GM20431 (cell line): ENCODE results near the gene TMEM117.

Experiments used
- in situ Hi-C: fragments of 300-500 bp; cut with MseI, MboI; formaldehyde crosslinking; loops from one replicate; pipeline ENCODE4 v1.15.0; 2020; ENCODE audit warnings: low sequenced_read_pairs; ENCODE audit not compliant: unreplicated experiment

Gene TMEM117

DNA sequence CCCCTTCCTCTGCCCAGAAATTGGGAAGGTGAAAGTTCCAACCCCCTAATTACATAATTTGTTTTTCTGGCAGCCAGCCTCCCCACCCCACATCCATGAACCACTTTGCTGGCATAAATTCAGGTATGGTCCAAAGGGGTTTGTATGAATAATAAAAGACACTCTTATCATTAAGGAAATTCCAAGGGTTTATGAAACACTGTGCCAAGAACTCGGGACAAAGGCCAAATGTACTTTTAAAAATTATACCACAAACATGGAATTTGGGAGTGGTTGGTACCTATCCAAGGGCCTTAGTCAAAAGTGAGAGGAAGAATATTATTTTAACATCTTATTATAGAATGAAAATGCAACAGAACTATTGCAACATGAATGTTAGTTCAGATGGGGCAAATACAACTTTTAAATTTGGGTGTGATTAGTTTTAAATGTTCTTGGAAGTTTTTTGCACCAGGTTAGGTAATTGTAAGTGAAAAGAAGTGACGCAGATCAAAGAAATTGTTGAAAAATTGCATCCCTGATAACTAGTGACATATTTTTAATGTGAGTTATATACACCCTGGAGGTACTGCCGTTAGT lies 217.8 kb downstream of the TMEM117 start:
- in situ Hi-C loops: no loop called here

- in situ Hi-C loops: no loop called here
These were observed 218.4 kb downstream of the TMEM117 start for GRCh38 chr12:44054281-44054680.

GRCh38 chr12:44058366-44058765 lies 222.5 kb downstream of the TMEM117 start:
- in situ Hi-C loops: no loop called here

DNA sequence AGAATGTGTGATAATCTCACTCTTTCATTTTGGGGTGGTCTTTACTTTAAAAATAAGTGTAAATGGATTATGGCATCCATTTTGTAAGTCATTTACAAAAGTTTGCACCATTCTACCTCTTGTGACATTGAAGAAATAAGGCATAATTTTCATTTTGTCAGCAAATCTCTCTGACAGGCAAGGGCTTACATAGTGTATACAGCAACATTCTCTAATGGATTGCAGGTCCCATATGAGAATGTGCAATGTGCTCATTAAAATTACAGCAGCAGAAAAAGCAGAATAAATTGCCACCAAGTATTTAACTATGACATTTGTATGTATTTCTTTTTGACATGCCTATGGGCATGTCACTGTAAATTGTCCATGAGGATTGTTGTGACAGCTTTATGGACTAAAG lies 223.6 kb downstream of the TMEM117 start:
- in situ Hi-C loops: no loop called here

DNA sequence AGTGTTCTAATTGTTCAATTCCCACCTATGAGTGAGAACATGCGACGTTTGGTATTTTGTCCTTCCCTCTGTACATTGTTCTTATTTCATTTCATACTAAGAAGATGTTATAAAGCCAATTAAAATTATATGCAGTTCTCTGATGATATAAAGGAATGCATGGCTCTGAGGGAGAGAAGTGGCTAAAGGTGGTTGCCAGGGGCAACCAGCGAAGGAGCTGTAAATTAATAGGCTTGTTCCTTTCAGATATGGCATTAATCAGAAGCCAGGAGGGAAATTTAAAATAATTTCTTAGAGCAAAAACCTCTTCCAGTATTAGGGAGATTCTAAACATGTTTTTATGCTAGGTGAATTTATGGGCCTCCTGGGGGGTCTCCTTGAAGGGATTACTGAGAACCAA lies 227.8 kb downstream of the TMEM117 start:
- in situ Hi-C loops: no loop called here

DNA sequence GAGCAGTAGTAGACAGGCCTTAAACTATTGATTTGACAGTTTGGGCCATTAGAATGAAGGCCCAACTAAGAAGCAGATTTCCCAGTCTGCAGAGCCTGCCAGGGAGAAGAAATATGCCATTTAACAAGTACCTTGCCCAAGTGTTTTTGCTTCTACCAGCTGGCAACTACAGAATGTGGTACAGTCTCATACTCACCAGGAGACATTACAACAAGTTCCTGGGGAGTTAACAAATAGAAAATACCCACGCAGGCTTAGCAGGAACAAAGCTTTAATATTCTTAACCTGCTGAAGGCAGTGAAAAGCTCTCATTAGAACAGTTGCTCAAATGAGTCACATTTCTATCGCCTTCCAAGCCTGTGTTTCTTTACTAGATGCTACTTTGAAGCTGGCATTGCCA lies 241.0 kb downstream of the TMEM117 start:
- in situ Hi-C loops: no loop called here

GRCh38 chr12:44077294-44077693 lies 241.4 kb downstream of the TMEM117 start:
- in situ Hi-C loops: no loop called here

GRCh38 chr12:44078273-44078672 lies 242.4 kb downstream of the TMEM117 start:
- in situ Hi-C loops: no loop called here

DNA sequence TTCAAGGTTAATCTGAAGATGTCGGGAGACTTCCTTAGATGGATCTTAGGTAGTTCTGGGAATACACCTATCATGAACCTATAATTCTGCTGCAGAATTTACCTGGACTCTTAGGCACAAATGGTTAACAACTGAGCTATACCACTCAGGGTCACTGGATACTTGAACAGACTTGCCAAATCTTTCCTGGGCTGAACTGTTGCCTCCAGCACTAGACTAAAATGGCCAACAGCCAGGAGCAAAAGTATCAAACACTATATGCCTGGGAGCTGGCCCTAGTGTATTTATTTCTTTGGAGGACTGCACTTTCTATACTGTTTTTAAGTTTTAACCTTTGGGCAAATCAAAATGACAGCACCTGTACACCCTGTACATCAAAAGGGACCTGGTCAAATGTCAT lies 252.8 kb downstream of the TMEM117 start:
- in situ Hi-C loops: no loop called here

DNA sequence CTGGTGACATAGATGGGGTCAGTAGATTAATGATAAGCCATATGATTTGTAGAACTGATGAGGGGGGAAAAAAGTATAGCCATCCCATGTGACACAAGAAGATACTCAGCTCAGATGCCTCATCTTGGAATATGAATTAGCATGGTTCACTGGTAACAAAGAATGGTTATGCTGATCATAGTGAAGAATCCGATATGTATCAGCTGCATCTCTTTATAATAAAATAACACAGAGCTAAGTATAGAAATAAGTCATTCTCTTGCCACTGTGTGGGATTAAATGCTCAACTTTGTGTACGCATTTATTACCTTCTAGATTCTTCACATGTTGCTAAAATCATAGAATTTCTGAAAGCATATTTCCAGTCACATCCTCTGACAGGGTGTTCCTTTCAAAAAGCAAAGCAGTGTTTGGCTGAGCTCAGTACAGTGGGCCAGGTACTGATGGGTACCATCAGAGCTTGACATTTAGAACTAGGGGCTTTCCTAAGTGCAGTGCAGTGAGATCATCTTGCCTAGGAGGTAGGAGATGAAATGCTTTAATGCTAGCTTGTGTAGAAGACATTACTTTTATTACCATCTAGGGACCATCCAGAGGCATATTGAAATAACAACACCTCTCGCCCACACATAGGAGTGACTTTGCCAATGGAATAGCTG lies 256.2 kb downstream of the TMEM117 start:
- in situ Hi-C loops: no loop called here

DNA sequence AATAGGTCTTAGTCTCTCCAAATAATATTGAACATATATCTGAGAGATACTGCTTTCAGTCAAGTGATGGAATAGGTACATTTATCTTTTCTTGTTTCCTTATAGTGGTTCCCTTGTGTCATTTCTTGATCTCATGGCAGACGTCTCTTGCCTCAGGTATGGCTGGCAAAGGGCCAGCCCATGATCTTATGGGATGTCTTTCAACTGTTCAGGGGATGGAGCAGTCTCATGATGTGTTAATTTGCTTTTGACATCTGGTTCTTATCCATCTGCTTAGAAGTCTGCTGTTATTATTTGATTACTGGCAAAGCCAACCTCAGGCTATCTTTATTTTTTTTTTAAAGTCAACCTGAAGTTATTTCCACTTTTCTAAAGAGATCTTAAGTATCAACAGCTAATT lies 262.9 kb downstream of the TMEM117 start:
- in situ Hi-C loops: no loop called here

DNA sequence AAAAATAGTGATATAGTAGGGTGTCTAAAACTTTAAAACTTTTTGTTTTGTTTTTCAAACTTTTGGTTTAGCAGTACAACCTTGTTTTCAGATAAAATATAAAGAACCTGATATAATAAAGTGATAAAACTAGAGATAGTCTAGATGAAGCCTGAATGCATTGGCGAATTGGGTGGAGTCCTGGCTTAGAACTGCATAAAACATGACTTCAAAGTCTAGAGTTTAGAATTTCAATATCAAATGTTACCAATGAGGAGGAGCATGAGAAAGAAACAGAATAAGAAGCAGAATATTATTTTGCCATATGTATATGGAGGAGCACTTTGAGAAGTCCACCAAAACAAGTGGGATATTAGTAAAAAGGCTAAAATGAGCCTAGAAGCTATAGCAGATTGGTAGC lies 263.6 kb downstream of the TMEM117 start:
- in situ Hi-C loops: no loop called here

GRCh38 chr12:44100264-44100663 lies 264.4 kb downstream of the TMEM117 start:
- in situ Hi-C loops: no loop called here

- in situ Hi-C loops: no loop called here
These were observed 265.6 kb downstream of the TMEM117 start for GRCh38 chr12:44101475-44101874.

DNA sequence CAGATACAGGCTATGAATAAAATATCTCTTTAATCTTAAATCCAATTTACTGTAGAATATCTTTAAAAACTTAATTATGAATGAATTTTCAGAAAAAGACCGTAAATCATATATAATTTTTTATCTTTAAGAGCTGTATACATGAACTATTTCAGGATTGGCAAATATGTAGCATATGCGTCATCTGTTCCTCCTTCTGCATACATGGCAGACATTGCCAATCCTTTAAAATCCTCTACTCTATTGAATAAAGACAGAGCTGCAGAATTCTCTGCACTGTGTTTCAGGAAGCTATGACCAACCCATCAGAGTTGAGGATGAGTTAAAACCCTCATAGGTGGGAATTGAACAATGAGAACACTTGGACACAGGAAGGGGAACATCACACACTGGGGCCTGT lies 279.0 kb downstream of the TMEM117 start:
- in situ Hi-C loops: no loop called here

DNA sequence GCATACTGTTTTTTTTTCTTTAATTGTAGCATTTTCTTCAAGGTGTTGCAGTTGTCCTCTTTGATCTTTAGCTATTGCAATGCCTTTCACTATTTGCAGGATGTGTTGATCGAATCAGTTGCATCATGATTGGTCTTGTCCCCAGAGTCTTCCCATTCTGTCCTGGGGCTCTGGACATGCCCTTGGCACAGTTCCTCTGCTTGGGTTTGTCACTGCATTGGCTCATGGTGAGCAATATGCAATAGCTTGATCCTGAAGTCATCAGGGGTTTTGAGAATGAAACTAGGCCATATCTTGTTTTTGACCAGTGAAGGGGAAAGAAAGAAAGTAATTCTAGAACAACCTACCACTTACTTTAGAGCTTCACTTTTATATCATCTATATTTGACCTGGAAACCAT lies 281.5 kb downstream of the TMEM117 start:
- in situ Hi-C loops: no loop called here

DNA sequence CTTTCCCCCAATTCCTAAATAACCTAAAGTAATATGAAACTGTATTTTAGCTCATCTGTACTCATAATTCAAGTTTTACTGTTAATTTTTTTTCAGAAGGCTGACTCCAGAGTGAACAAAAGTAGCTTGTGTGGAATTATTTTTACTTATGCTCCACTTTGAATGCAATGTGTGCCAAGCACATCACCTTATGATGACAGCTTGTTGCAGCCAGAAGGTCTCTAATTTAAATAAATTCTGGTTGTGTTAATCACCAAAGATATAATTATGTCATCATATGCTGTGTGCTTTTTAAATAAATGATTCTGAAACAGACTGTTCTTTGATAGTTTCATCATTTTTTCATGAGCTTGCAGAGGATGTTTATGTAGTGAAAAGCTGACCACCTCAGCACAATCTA lies 283.1 kb downstream of the TMEM117 start:
- in situ Hi-C loops: no loop called here

DNA sequence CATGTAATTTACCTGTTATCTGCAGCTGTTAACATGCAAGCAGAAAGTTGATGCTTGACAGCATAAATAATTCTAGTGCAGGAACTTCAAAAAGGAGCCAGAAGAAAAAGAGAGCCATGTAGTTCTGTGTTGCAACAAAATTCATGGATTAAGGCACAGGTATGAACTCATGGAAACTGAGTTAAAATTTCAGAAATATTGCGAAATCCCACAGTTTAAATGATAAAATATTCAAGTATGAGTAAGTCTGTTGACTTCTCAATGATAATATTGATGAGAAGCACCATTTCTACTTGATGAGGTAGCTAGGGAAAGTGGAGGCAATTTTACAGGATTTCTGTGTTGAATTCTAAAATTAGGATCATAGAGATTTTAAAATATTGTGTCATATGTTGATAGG lies 290.9 kb downstream of the TMEM117 start:
- in situ Hi-C loops: no loop called here

DNA sequence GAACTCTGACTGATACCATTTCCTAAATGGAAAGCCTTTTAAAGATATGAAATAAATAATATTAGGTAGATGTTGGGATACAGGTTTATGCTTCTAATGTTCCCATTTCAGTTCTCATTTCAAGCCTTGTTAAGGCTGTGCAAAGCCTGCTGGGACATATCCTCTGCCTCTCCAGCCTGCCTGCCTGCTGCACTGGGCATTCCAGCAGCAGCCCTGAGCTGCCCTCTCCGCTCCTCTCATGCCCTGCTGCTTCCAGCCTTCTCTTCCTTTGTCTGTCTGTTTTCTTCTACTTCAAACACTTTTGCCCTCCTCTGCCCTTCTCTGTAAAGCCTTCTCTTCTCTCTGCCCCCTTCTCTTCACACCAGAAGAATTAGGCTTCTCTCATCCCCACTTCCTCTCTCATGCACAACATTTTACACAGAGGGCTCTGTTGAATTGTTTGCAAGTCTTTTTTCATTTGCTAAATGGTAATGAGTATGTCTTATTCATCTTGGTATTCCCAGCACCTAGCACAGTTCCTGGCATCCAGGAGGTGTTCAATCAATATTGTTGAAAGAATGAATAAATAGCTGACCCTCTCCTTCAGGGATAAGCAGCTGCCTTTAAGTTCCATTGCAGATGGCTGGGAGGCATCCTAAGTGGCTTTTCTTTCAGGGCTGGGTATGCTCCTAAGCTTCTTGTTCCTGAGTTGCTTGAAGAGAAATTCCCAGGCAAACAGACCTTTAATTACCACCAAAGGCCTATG lies 292.3 kb downstream of the TMEM117 start:
- in situ Hi-C loops: no loop called here

DNA sequence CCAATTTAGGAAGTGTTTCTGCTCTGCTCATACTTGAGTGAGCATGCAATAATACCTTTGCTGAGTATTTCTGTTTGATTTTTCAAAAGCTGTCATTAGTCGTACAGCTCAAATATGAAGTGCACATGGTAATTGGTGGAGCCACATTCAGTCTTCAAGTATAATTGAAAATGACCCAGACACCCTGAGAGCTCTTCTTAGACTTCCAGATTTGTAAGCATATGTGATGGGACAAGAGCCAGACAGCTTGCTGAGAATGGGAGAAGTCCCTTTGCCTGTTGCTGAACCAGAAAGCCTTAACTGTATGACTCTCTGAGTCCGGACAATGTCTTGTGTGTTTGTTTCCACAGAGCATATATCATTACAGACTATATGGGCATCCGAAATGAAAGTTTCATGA lies 307.3 kb downstream of the TMEM117 start:
- in situ Hi-C loops: no loop called here

DNA sequence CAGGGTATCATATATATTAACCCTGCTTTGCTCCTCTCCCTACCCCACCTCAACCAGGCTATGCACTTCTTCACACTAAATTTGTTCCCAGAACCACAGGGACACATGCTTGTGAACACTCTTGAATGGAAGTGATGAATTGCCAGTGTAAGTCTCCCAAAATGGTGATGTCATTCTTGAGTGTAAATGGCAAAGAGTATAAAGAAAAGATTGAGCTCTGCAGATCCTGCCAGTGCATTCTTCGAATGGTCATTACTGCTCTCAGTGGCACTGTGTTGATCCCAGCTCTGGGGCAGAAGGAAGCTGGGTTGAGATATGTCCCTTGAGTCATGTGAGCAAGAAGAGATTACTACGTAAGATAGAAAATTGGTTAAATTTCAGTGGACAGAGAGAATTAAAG lies 313.1 kb downstream of the TMEM117 start:
- in situ Hi-C loops: no loop called here

- in situ Hi-C loops: no loop called here
These were observed 318.2 kb downstream of the TMEM117 start for GRCh38 chr12:44154128-44154527.
